ENCODE data around the gene CLDN9. TPM values are rescaled to one million over a fixed set of nuclear protein-coding genes. Genes with fewer than 3 reads are reported as not detected.

CLDN9 gene
- total and polyA plus RNA-seq, 4 donors = 0.05 to 0.32 (median 0.25) TPM

- no peak for TF ChIP-seq JUND (IDR thresholded peaks at IDR 0.05)
- no peak for TF ChIP-seq NR2F2 (IDR thresholded peaks at IDR 0.05)
- no peak for TF ChIP-seq GABPA (IDR thresholded peaks at IDR 0.05 in 1 of 2, conservative IDR thresholded peaks at IDR 0.05 in 1 of 2)
- no peak for TF ChIP-seq YY1 (IDR thresholded peaks at IDR 0.05)
- TF ChIP-seq HNF4G (IDR thresholded peaks at IDR 0.05) = no peak
- no peak for TF ChIP-seq ZBTB33 (IDR thresholded peaks at IDR 0.05)
- no peak for TF ChIP-seq TAF1 (conservative IDR thresholded peaks at IDR 0.05)
- TF ChIP-seq EGR1 (IDR thresholded peaks at IDR 0.05; ENCODE audit: low read depth in 2 of 2) = no peak
- no peak for TF ChIP-seq HNF4A (conservative IDR thresholded peaks at IDR 0.05)
- no peak for TF ChIP-seq SP1 (IDR thresholded peaks at IDR 0.05)
Measured at GRCh38 chr16:3019594-3020246, 7.0 kb downstream of the CLDN9 start (continued).

GRCh38 chr16:3020247-3020603 lies 7.5 kb downstream of the CLDN9 start, which contains the start of gene TNFRSF12A:
TNFRSF12A (plus strand) TSS chr16:3020368; CDS start chr16:3020398, 30 bp downstream.
- H3K4me3 ChIP-seq (ENCODE audit: low read depth in 1 of 3, low read length in 3 of 3) = peak within 1 kb of the TSS; percentile 68 to 78 (median 74)
- H3K9ac ChIP-seq (ENCODE audit: low read depth in 1 of 2, low read length in 2 of 2) = peak within 1 kb of the TSS; percentile 63 to 66
- H3K4me1 ChIP-seq (ENCODE audit: control insufficient read depth in 4 of 4, insufficient read depth in 4 of 4, low read length in 3 of 4) = peaks cover 12 to 34% (median 26%) of the 10 kb centered on the region in 4 donors
- WGBS = under 1% methylated on average over 49 of the region's 49 CpGs
- TF ChIP-seq SP1 (IDR thresholded peaks at IDR 0.05) = peak; percentile 9
- peak in 1 of 2 donors; percentile 81 for TF ChIP-seq EGR1 (IDR thresholded peaks at IDR 0.05; ENCODE audit: low read depth in 2 of 2)
- TF ChIP-seq MAX (IDR thresholded peaks at IDR 0.05) = no peak
- peak within 1 kb of the TSS; percentile 92 to 95 for H3K27ac ChIP-seq (ENCODE audit: low read depth in 1 of 2, low read length in 2 of 2)
- no peaks in the 10 kb centered on the region for H3K9me3 ChIP-seq (ENCODE audit: control insufficient read depth in 4 of 4, low read length in 3 of 4)
- H3K27me3 ChIP-seq (ENCODE audit: control insufficient read depth in 4 of 4, insufficient read depth in 4 of 4, low read length in 3 of 4) = no peaks in the 10 kb centered on the region
- DNase-seq (ENCODE audit: low spot score) = peak; percentile 86
- H3K36me3 ChIP-seq (ENCODE audit: control insufficient read depth in 4 of 4, insufficient read depth in 3 of 4, low read depth in 1 of 4, low read length in 3 of 4) = no peaks in the 10 kb centered on the region

GRCh38 chr16:3020604-3021448 lies 8.1 kb downstream of the CLDN9 start:
- 1% methylated on average over 57 of the region's 57 CpGs for WGBS

More at GRCh38 chr16:3020604-3021448, 8.1 kb downstream of the CLDN9 start:
- H3K9me3 ChIP-seq (ENCODE audit: control insufficient read depth in 4 of 4, low read length in 3 of 4) = no peaks in the 10 kb centered on the region
- peak overlapping the region; percentile 92 to 95 for H3K27ac ChIP-seq (ENCODE audit: low read depth in 1 of 2, low read length in 2 of 2)
- peak overlapping the region; percentile 68 to 78 (median 74) for H3K4me3 ChIP-seq (ENCODE audit: low read depth in 1 of 3, low read length in 3 of 3)
- H3K27me3 ChIP-seq (ENCODE audit: control insufficient read depth in 4 of 4, insufficient read depth in 4 of 4, low read length in 3 of 4) = no peaks in the 10 kb centered on the region
- peak; percentile 60 for DNase-seq (ENCODE audit: low spot score)
- H3K36me3 ChIP-seq (ENCODE audit: control insufficient read depth in 4 of 4, insufficient read depth in 3 of 4, low read depth in 1 of 4, low read length in 3 of 4) = peaks cover 0 to 2% (median under 1%) of the 10 kb centered on the region in 4 donors
- H3K9ac ChIP-seq (ENCODE audit: low read depth in 1 of 2, low read length in 2 of 2) = peak overlapping the region; percentile 63 to 66
- TF ChIP-seq YY1 (IDR thresholded peaks at IDR 0.05) (peak; percentile 11), GABPA (IDR thresholded peaks at IDR 0.05 in 1 of 2, conservative IDR thresholded peaks at IDR 0.05 in 1 of 2) (peak in 1 of 2 donors; percentile 12), JUND (IDR thresholded peaks at IDR 0.05) (peak; percentile 77 to 97), TAF1 (conservative IDR thresholded peaks at IDR 0.05) (no peak), ATF3 (IDR thresholded peaks at IDR 0.05) (peak; percentile 50), FOXA2 (IDR thresholded peaks at IDR 0.05) (no peak), HNF4G (IDR thresholded peaks at IDR 0.05) (no peak)
- peaks cover 12 to 37% (median 26%) of the 10 kb centered on the region in 4 donors for H3K4me1 ChIP-seq (ENCODE audit: control insufficient read depth in 4 of 4, insufficient read depth in 4 of 4, low read length in 3 of 4)

Data from liver (tissue), 9 donors.